Smooth muscle cell (in vitro differentiated cells): ENCODE measurements around the gene CERK. TPM values are rescaled to one million over a fixed set of nuclear protein-coding genes. Genes with fewer than 3 reads are reported as not detected.

Source experiments
- DNase-seq: peaks from one replicate; lab custom pipeline; 2025; ENCODE audit not compliant: unreplicated experiment; lab: John Stamatoyannopoulos, UW
- H2AFZ ChIP-seq: fragments of 200-600 bp; sonication (generic); 2 replicates; pipeline ENCODE4 v1.6.0; 2016; ENCODE audit warnings: antibody characterized with exemption, low read depth, mild to moderate bottlenecking
- H3F3A ChIP-seq: fragments of 200-600 bp; sonication (generic); 2 replicates; pipeline ENCODE4 v1.6.0; 2017; ENCODE audit warnings: antibody characterized with exemption, low read depth
- H3K27ac ChIP-seq: fragments of 200-600 bp; sonication (generic); 2 replicates; pipeline ENCODE4 v1.5.1; 2016; ENCODE audit warnings: low read depth, mild to moderate bottlenecking
- H3K27me3 ChIP-seq: fragments of 200-600 bp; sonication (generic); 2 replicates; pipeline ENCODE4 v1.6.1; 2016; ENCODE audit warnings: low read depth, mild to moderate bottlenecking
- H3K36me3 ChIP-seq: fragments of 200-600 bp; sonication (generic); 2 replicates; pipeline ENCODE4 v1.5.1; 2016; ENCODE audit warnings: low read depth
- H3K4me1 ChIP-seq: fragments of 200-600 bp; sonication (generic); 2 replicates; pipeline ENCODE4 v1.5.1; 2016; ENCODE audit warnings: low read depth
- H3K4me2 ChIP-seq: fragments of 200-600 bp; sonication (generic); 2 replicates; pipeline ENCODE4 v1.6.0; 2016; ENCODE audit warnings: mild to moderate bottlenecking
- H3K4me3 ChIP-seq: fragments of 200-600 bp; sonication (generic); 2 replicates; pipeline ENCODE4 v1.5.1; 2016; ENCODE audit warnings: mild to moderate bottlenecking
- H3K79me2 ChIP-seq: fragments of 200-600 bp; sonication (generic); 2 replicates; pipeline ENCODE4 v1.6.0; 2016; ENCODE audit warnings: low read depth, mild to moderate bottlenecking
- H3K9ac ChIP-seq: fragments of 200-600 bp; sonication (generic); 2 replicates; pipeline ENCODE4 v1.6.0; 2016; ENCODE audit warnings: low read depth
- H3K9me3 ChIP-seq: fragments of 200-600 bp; sonication (generic); replicated peaks from 2 replicates; pipeline ENCODE4 v1.5.1; 2016; ENCODE audit warnings: low read depth
- H4K20me1 ChIP-seq: fragments of 200-600 bp; sonication (generic); 2 replicates; pipeline ENCODE4 v1.6.0; 2016; ENCODE audit warnings: low read depth
- WGBS: methylation state at CpG from one replicate; pipeline ENCODE4 v1.1.7; 2016; ENCODE audit warnings: low lambda C conversion rate; 5-methylcytosine and 5-hydroxymethylcytosine counted together
- polyA plus RNA-seq: library from polyadenylated mRNA; unstranded; fragments of >200 nt; fragmentation: Nextera tagmentation; extraction: Ambion mirVana; gene quantifications from 2 replicates; pipeline ENCODE4 v1.2.1, GENCODE V29; 2016
- total RNA-seq: library from RNA; depleted of rRNA; stranded (reverse); fragments of >200 nt; gene quantifications from 2 replicates; pipeline ENCODE4 v1.2.3, GENCODE V29; 2014
- TF ChIP-seq, protein P1 (sequence below): fragments of 200-600 bp; sonication (generic); IDR thresholded peaks from 2 replicates; pipeline ENCODE4 v1.5.1; 2017; ENCODE audit warnings: borderline replicate concordance, mild to moderate bottlenecking, antibody characterized with exemption; ENCODE audit not compliant: insufficient read depth, poor library complexity, severe bottlenecking

Gene CERK
- total and polyA plus RNA-seq, 2 experiments from 2014 or later = 25.4 to 25.6 TPM

DNA sequence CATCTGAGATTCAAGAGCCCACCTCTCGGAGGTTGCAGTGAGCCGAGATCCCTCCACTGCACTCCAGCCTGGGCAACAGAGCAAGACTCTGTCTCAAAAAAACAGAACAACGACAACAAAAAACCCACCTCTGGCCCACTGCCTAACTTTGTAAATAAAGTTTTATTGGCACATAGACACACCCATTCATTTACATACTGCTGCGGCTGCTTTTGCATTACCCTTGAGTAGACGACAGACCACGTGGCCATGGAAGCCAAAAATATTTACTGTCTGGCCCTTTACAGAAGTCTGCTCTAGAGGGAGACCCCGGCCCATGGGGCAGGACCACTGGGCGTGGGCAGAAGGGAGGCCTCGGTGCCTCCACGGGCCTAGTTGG is 70.8 kb downstream of the CERK start:
- no peaks in the 10 kb centered on the region for H3F3A ChIP-seq
- no peak overlapping the region for H3K4me3 ChIP-seq
- no peak overlapping the region for H3K9ac ChIP-seq
- H3K9me3 ChIP-seq = no peaks in the 10 kb centered on the region
- no peaks in the 10 kb centered on the region for H3K27me3 ChIP-seq
- no peaks in the 10 kb centered on the region for H3K36me3 ChIP-seq
- WGBS = 95% methylated on average over 10 of the region's 10 CpGs
- H3K79me2 ChIP-seq = no peaks in the 10 kb centered on the region
- peaks cover 3% of the 10 kb centered on the region for H4K20me1 ChIP-seq
- H2AFZ ChIP-seq = no peak overlapping the region
- no peak for DNase-seq
- TF ChIP-seq, protein P1, sequence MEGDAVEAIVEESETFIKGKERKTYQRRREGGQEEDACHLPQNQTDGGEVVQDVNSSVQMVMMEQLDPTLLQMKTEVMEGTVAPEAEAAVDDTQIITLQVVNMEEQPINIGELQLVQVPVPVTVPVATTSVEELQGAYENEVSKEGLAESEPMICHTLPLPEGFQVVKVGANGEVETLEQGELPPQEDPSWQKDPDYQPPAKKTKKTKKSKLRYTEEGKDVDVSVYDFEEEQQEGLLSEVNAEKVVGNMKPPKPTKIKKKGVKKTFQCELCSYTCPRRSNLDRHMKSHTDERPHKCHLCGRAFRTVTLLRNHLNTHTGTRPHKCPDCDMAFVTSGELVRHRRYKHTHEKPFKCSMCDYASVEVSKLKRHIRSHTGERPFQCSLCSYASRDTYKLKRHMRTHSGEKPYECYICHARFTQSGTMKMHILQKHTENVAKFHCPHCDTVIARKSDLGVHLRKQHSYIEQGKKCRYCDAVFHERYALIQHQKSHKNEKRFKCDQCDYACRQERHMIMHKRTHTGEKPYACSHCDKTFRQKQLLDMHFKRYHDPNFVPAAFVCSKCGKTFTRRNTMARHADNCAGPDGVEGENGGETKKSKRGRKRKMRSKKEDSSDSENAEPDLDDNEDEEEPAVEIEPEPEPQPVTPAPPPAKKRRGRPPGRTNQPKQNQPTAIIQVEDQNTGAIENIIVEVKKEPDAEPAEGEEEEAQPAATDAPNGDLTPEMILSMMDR = no peak
- no peaks in the 10 kb centered on the region for H3K4me1 ChIP-seq
- H3K27ac ChIP-seq = no peak overlapping the region
- no peak overlapping the region for H3K4me2 ChIP-seq

- H3K27ac ChIP-seq = no peak overlapping the region
- WGBS = 92% methylated on average over 17 of the region's 17 CpGs
- no peak overlapping the region for H2AFZ ChIP-seq
- no peaks in the 10 kb centered on the region for H3K9me3 ChIP-seq
- H3K4me1 ChIP-seq = no peaks in the 10 kb centered on the region
- H3K27me3 ChIP-seq = no peaks in the 10 kb centered on the region
- H3K79me2 ChIP-seq = no peaks in the 10 kb centered on the region
- H3K4me2 ChIP-seq = no peak overlapping the region
- no peak overlapping the region for H3K4me3 ChIP-seq
- H3K36me3 ChIP-seq = no peaks in the 10 kb centered on the region
- TF ChIP-seq, protein P1 = no peak
- H3K9ac ChIP-seq = no peak overlapping the region
- peaks cover 8% of the 10 kb centered on the region for H4K20me1 ChIP-seq
- no peak for DNase-seq
- no peaks in the 10 kb centered on the region for H3F3A ChIP-seq
These were observed 71.3 kb downstream of the CERK start for GRCh38 chr22:46666577-46667244.

DNA sequence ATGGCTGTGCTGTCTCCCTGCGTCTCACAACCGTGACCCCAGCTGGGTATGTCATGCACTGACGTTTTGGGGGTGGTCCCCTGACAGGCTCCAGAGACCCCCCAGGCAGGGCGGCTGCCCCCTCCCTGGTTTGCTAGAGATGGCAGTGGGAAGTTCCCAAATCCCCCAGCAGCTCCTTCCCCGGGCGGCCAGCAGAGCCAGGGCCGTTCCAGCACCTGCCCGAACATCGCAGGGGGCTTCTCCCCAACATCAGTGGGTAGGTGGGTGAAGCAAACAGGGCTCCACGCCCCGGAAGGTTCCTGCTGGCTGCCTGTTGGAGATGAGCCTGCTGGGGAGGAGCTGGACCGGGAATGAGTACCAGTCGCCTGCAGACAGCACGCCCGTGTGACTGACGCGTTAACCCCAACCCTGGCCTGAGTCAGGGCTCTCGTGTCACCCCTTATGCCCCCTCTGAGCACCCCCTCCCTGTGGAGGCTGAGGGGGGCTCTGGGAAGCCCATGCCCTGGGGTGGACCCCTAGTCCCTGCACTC is 72.2 kb downstream of the CERK start:
- 98% methylated on average over 18 of the region's 18 CpGs for WGBS
- H4K20me1 ChIP-seq = peaks cover 15% of the 10 kb centered on the region
- H3K4me3 ChIP-seq = no peak overlapping the region

More for the DNA sequence above, 72.2 kb downstream of the CERK start:
- no peak for DNase-seq
- H3K79me2 ChIP-seq = no peaks in the 10 kb centered on the region
- no peak overlapping the region for H3K27ac ChIP-seq
- no peaks in the 10 kb centered on the region for H3K27me3 ChIP-seq
- TF ChIP-seq, protein P1 = no peak
- H3K9ac ChIP-seq = no peak overlapping the region
- no peak overlapping the region for H3K4me2 ChIP-seq
- no peaks in the 10 kb centered on the region for H3K9me3 ChIP-seq
- H2AFZ ChIP-seq = no peak overlapping the region
- no peaks in the 10 kb centered on the region for H3K36me3 ChIP-seq
- H3K4me1 ChIP-seq = no peaks in the 10 kb centered on the region
- no peaks in the 10 kb centered on the region for H3F3A ChIP-seq
